Right lobe of liver (tissue), 6 donors: Measurements from ENCODE around the gene PIEZO2. TPM values are rescaled to one million over a fixed set of nuclear protein-coding genes. Genes with fewer than 3 reads are reported as not detected.

Experiments used
- ATAC-seq, 4 donors: fragments of 200-7000 bp; cut with Tn5 transposase; one replicate each; pipeline ENCODE4 v1.9.1; 2020; ENCODE audit warnings: mild to moderate bottlenecking in 4 of 4, moderate library complexity in 4 of 4
- DNase-seq, 3 donors: peaks; one replicate each; pipeline ENCODE4 v3.0.0-alpha.2; 2020
- H3K27ac ChIP-seq, 3 donors: fragments of 200-600 bp; one replicate each; pipeline ENCODE4 v1.8.0; 2022
- H3K27me3 ChIP-seq, 2 donors: fragments of 200-600 bp; one replicate each; pipeline ENCODE4 v1.8.0; 2022
- H3K36me3 ChIP-seq, 4 donors: fragments of 200-600 bp; sonication (generic) in 1 of 4; one replicate each; pipeline versions ENCODE4 v1.5.1 to v1.8.0; 2017 to 2022; ENCODE audit warnings: control low read depth in 1 of 4
- H3K4me1 ChIP-seq, 4 donors: fragments of 200-600 bp; sonication (generic) in 1 of 4; one replicate each; pipeline versions ENCODE4 v1.5.1 to v1.8.0; 2017 to 2022; ENCODE audit warnings: control low read depth in 1 of 4
- H3K4me3 ChIP-seq, 3 donors: fragments of 200-600 bp; one replicate each; pipeline ENCODE4 v1.8.0; 2022
- H3K9me3 ChIP-seq, 4 donors: fragments of 200-600 bp; sonication (generic) in 1 of 4; one replicate each; pipeline versions ENCODE4 v1.5.1 to v1.8.0; 2017 to 2022; ENCODE audit warnings: control low read depth in 1 of 4
- POLR2A ChIP-seq: fragments of 450-650 bp; IDR thresholded peaks from one replicate; pipeline ENCODE4 v1.6.1; 2017; ENCODE audit warnings: antibody characterized with exemption, mild to moderate bottlenecking
- WGBS: methylation state at CpG from one replicate; pipeline ENCODE4 v1.1.6; 2018; ENCODE audit warnings: low coverage, low lambda C conversion rate; ENCODE audit not compliant: insufficient coverage; ENCODE audit errors: missing lambda C conversion rate; 5-methylcytosine and 5-hydroxymethylcytosine counted together
- intact Hi-C, 2 donors: fragments of 100-400 bp; cut with DNase I; formaldehyde crosslinking; loops; one replicate each; pipeline versions ENCODE4 v1.11.2 to v1.14.1; 2022
- total RNA-seq, 6 experiments: library from RNA; depleted of rRNA in 2 of 6; stranded (reverse); fragments of >200 nt in 2 of 6; fragmentation: NEBNext Ultra II Directional in 3 of 6; extraction: Animal tissue kit (Norgen Biotek cat#: 25700) in 3 of 6; gene quantifications; one replicate each; pipeline versions ENCODE4 v1.1.0 to v1.2.4, GENCODE V29; 2016 to 2023
- TF ChIP-seq, protein P1 (sequence below), 4 donors: fragments of 200-600 bp in 3 of 4; fragments of 450-650 bp in 1 of 4; IDR thresholded peaks; one replicate each; pipeline versions ENCODE4 v1.5.1 to v1.8.0; 2016 to 2022; ENCODE audit warnings: antibody characterized with exemption in 4 of 4, mild to moderate bottlenecking in 2 of 4
- donor health status: DM: no; HTN: yes; CAD: no.
- donor health status: DM: no; HTN: no; CAD: no.
- donor health status: DM: no; HTN: no; CAD: no.
- donor health status: DM: no; HTN: yes; CAD: no.
- donor health status: DM: no; HTN: yes; CAD: no.

Gene PIEZO2
- total RNA-seq, 6 experiments from 2014 or later, result 6.6 to 16.9 (median 10.1) TPM

DNA sequence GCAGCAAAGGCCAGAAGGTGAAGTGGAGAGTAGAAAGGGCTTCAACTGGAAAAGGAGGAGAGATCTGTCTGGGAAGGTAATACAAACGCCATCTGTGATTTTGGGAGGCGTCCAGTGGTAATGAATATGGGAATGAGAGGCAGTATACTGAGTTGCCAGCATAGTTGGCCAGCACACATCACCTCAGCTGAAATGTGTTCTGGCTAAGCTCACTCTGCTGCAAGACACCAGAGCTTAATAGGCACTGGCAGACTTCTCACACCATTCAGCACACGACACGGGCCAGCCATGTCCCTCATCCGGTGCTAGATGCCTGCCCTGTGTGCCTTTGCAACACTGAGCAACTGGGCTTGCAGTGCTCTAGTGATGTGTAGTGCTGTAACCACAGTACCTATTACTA lies 277.1 kb downstream of the PIEZO2 start:
- ATAC-seq (no peak), DNase-seq (no peak)
- Histone ChIP-seq H3K36me3 (no peaks in the 10 kb centered on the region), H3K4me3 (no peak overlapping the region), H3K9me3 (no peaks in the 10 kb centered on the region), H3K27ac (no peak overlapping the region), H3K4me1 (no peaks in the 10 kb centered on the region), H3K27me3 (no peaks in the 10 kb centered on the region)
- no peak for TF ChIP-seq POLR2A
- TF ChIP-seq, protein P1, sequence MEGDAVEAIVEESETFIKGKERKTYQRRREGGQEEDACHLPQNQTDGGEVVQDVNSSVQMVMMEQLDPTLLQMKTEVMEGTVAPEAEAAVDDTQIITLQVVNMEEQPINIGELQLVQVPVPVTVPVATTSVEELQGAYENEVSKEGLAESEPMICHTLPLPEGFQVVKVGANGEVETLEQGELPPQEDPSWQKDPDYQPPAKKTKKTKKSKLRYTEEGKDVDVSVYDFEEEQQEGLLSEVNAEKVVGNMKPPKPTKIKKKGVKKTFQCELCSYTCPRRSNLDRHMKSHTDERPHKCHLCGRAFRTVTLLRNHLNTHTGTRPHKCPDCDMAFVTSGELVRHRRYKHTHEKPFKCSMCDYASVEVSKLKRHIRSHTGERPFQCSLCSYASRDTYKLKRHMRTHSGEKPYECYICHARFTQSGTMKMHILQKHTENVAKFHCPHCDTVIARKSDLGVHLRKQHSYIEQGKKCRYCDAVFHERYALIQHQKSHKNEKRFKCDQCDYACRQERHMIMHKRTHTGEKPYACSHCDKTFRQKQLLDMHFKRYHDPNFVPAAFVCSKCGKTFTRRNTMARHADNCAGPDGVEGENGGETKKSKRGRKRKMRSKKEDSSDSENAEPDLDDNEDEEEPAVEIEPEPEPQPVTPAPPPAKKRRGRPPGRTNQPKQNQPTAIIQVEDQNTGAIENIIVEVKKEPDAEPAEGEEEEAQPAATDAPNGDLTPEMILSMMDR (IDR thresholded peaks at IDR 0.05), result no peak
- intact Hi-C loops, result no loop called here
- WGBS, result 83% methylated on average over 4 of the region's 5 CpGs

DNA sequence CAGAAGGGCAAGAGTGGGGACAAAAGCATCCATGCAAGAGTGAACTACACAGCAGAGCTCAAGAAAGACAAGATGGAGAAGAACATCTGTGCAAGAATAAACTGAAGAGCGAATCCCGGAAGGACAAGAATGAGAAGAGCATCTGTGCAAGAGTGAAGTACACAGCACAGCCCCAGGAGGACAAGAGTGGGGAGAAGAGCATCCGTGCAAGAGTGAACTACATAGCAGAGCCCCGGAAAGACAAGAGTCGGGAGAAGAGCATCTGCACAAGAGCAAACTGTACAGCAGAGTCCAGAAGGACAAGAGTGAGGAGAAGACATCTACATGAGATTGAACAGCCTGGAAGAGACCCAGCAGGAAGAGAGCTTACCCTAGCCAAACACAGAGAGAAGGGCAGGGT lies 284.6 kb downstream of the PIEZO2 start:
- Histone ChIP-seq H3K9me3 (no peaks in the 10 kb centered on the region), H3K4me1 (no peaks in the 10 kb centered on the region), H3K27ac (no peak overlapping the region), H3K4me3 (no peak overlapping the region), H3K36me3 (no peaks in the 10 kb centered on the region), H3K27me3 (no peaks in the 10 kb centered on the region)
- WGBS, result 79% methylated on average over 5 of the region's 5 CpGs
- TF ChIP-seq POLR2A, result no peak
- TF ChIP-seq, protein P1 (IDR thresholded peaks at IDR 0.05), result no peak
- intact Hi-C loops, result no loop called here
- no peak for ATAC-seq
- DNase-seq, result no peak

DNA sequence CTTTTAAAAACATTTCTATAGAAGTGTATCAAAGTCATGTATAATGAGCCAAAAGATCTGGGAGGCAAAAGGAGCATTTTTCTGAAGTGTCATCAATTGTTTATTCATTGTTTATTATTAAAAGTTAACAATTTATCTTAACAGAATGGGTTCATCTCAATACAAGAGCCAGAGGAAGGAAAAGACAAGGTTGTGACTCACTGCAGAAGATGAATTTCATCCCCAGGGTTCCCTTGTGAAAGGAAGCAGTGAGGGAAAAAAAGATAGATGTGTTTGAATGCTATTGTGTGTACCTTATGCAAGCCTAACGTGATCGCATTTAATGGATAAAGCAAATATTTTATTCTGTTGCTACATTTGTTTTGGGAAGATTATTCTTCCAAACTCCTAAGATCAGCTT lies 286.3 kb downstream of the PIEZO2 start:
- Histone ChIP-seq H3K9me3 (no peaks in the 10 kb centered on the region), H3K36me3 (no peaks in the 10 kb centered on the region), H3K4me3 (no peak overlapping the region), H3K27me3 (no peaks in the 10 kb centered on the region), H3K27ac (no peak overlapping the region), H3K4me1 (peaks cover 0 to 5% (median 0%) of the 10 kb centered on the region in 4 donors)
- intact Hi-C loops, result no loop called here
- TF ChIP-seq POLR2A, result no peak
- TF ChIP-seq, protein P1 (IDR thresholded peaks at IDR 0.05), result no peak
- no peak for DNase-seq
- peak in 2 of 4 donors; percentile 52 to 59 for ATAC-seq
- 86% methylated on average over 2 of the region's 2 CpGs for WGBS

DNA sequence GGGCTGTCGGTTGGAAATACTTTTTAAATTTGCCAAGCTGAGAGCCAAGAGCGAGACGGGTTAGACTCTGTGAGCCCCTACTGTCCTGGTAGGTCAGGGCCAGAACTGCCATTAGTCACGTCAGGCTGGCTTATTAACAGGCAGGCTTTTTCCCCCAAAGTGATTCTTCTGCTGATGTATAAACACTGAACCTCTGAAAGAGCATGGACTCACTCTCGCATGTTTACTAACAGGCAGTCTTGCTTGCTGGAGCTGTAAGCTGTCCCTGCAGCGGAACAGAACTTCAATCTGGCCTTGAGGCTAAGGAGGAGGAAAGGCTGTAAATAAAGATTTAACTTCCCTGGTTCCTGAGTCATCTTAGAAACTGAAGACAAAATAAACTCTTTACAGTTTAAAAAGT lies 288.4 kb downstream of the PIEZO2 start:
- TF ChIP-seq, protein P1 (IDR thresholded peaks at IDR 0.05), result no peak
- TF ChIP-seq POLR2A, result no peak
- peak in 2 of 4 donors; percentile 29 to 38 for ATAC-seq
- H3K4me3 ChIP-seq, result no peak overlapping the region
- DNase-seq, result no peak
- intact Hi-C loops, result no loop called here
- H3K27ac ChIP-seq, result no peak overlapping the region
- WGBS, result 69% methylated on average over 6 of the region's 6 CpGs
- peaks cover 0 to 5% (median 0%) of the 10 kb centered on the region in 4 donors for H3K4me1 ChIP-seq
- H3K36me3 ChIP-seq, result no peaks in the 10 kb centered on the region
- no peaks in the 10 kb centered on the region for H3K27me3 ChIP-seq
- no peaks in the 10 kb centered on the region for H3K9me3 ChIP-seq

DNA sequence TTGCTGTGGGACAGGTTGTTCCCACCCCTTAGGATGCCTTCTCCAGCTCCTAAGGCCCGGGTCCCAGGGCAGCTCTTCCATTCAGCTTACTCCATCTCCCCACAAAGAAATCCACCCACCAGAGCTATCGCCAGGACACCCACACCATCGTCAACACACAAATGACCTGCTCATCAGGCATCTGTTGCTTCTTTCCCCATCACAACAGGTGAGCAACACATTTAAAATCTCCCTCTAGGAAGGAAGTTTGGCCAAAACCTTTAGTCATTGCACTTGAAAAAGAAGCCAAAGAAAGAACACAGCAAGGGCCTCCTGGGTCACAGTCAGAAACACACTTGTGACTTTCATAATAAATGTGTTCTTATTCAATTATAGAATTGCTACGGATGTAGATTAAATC lies 289.0 kb downstream of the PIEZO2 start:
- no peak for ATAC-seq

More for the DNA sequence above, 289.0 kb downstream of the PIEZO2 start:
- intact Hi-C loops, result no loop called here
- H3K36me3 ChIP-seq, result no peaks in the 10 kb centered on the region
- peaks cover 0 to 5% (median 0%) of the 10 kb centered on the region in 4 donors for H3K4me1 ChIP-seq
- H3K9me3 ChIP-seq, result no peaks in the 10 kb centered on the region
- H3K27me3 ChIP-seq, result no peaks in the 10 kb centered on the region
- no peak for TF ChIP-seq POLR2A
- TF ChIP-seq, protein P1 (IDR thresholded peaks at IDR 0.05), result no peak
- no peak for DNase-seq
- H3K27ac ChIP-seq, result no peak overlapping the region
- H3K4me3 ChIP-seq, result no peak overlapping the region
- 81% methylated on average over 4 of the region's 4 CpGs for WGBS
